Measurements from ENCODE around the gene ETS2. TPM values are rescaled to one million over a fixed set of nuclear protein-coding genes. Genes with fewer than 3 reads are reported as not detected.

Gene ETS2
- total and polyA plus RNA-seq, 2 of the 8 experiments (the other 6 are each of a cell fraction or from before 2014, with no cell fraction given), result 11.0 to 45.1 TPM

DNA sequence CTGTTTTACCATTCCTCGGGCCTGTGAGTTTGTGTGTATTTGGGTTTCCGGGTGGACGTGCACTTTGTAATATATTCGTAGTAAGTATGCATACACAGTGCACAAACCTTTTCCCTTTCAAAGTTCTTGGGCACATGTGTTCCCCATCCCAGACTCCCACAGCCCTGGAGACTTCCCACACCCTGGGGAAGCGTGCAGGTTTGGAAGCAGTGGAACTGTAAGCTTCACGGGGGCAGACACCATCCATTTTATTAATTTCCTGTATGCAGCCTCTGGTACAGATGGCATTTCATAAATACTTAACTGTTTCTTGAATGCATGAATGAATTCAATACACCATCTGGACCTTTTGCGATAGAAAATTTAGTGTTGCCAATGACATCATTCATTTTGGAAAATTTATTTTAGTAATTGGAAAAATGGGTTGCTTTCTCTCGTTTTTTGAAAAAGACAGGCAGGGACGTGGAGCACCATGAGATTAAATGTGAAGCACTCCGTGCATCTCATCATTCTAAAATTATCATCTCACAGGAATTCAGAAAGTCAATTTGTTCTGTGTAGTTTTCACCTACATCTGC, 10.8 kb downstream of the ETS2 start:
- H4K8ac ChIP-seq (ENCODE audit: extremely low read depth, insufficient read depth, low read length), result no peak overlapping the region
- no peak for DNase-seq (ENCODE audit: low read depth in 1 of 2, low spot score in 2 of 2)
- CTCF ChIA-PET (ENCODE audit: partially characterized antibody), result no interaction called here
- TF ChIP-seq EGR1 (IDR thresholded peaks at IDR 0.05; ENCODE audit: borderline replicate concordance, low read depth, low read length) (no peak), HDAC6 (IDR thresholded peaks at IDR 0.05; ENCODE audit: low read depth, low read length) (no peak), KDM4A (IDR thresholded peaks at IDR 0.05; ENCODE audit: low read depth, low read length, severe bottlenecking) (no peak), RXRA (IDR thresholded peaks at IDR 0.05; ENCODE audit: insufficient read depth, low read depth, low read length) (no peak), CBX8 (IDR thresholded peaks at IDR 0.05; ENCODE audit: borderline replicate concordance, low read depth, low read length) (no peak), KDM5A (IDR thresholded peaks at IDR 0.05; ENCODE audit: low read length) (no peak), HDAC2 (IDR thresholded peaks at IDR 0.05; ENCODE audit: borderline replicate concordance in 1 of 2, low read depth in 2 of 2, low read length in 2 of 2) (no peak), PHF8 (conservative IDR thresholded peaks at IDR 0.05; ENCODE audit: low read depth, low read length) (no peak), SP2 (IDR thresholded peaks at IDR 0.05; ENCODE audit: low read length) (no peak), SP1 (IDR thresholded peaks at IDR 0.05; ENCODE audit: low read depth, low read length) (no peak), GABPA (IDR thresholded peaks at IDR 0.05; ENCODE audit: borderline replicate concordance, insufficient read depth, low read length) (no peak), TEAD4 (IDR thresholded peaks at IDR 0.05; ENCODE audit: low read depth, low read length) (no peak), TAF7 (optimal IDR thresholded peaks at IDR 0.05; ENCODE audit: borderline replicate concordance, low read depth, low read length) (no peak)

More for the DNA sequence above, 10.8 kb downstream of the ETS2 start:
- Histone ChIP-seq H3K14ac (ENCODE audit: insufficient read length) (no peak overlapping the region), H4K20me1 (replicated peaks in 1 of 2; ENCODE audit: control insufficient read depth in 1 of 2, insufficient read depth in 2 of 2, low read length in 2 of 2) (peaks cover 0 to 11% of the 10 kb centered on the region in 2 experiments), H3K23me2 (ENCODE audit: low read depth, low read length) (no peaks in the 10 kb centered on the region), H3K4ac (replicated peaks; ENCODE audit: insufficient read length, low read depth, low read length) (no peak overlapping the region), H3K9me3 (ENCODE audit: insufficient read depth in 2 of 2, low read depth in 1 of 2, low read length in 1 of 2) (no peaks in the 10 kb centered on the region), H4K91ac (replicated peaks; ENCODE audit: insufficient read length, low read length) (no peak overlapping the region), H3K4me3 (ENCODE audit: extremely low read depth in 1 of 4, insufficient read depth in 2 of 4, low read depth in 3 of 4, low read length in 4 of 4) (no peak overlapping the region), H2BK15ac (ENCODE audit: low read length) (no peak overlapping the region), H2AK5ac (ENCODE audit: low read depth, low read length) (no peak overlapping the region), H3K4me2 (ENCODE audit: insufficient read depth in 1 of 2, low read depth in 2 of 2, low read length in 2 of 2) (no peak overlapping the region), H3K79me1 (ENCODE audit: low read depth, low read length) (no peaks in the 10 kb centered on the region; the same call in 1 of the 2 replicates), H3K79me2 (ENCODE audit: control insufficient read depth in 1 of 2, insufficient read depth in 2 of 2, low read length in 2 of 2) (peaks cover 0 to 9% of the 10 kb centered on the region in 2 experiments; a peak in 2 of 4 replicates), H2BK120ac (replicated peaks; ENCODE audit: low read depth, low read length) (no peak overlapping the region), H3K23ac (ENCODE audit: insufficient read length) (no peak overlapping the region), H2BK5ac (ENCODE audit: low read depth, low read length) (no peak overlapping the region), H2BK20ac (ENCODE audit: low read length) (no peak overlapping the region), H3K36me3 (ENCODE audit: control insufficient read depth in 2 of 4, insufficient read depth in 4 of 4, low read length in 3 of 4) (peaks cover 45 to 93% (median 74%) of the 10 kb centered on the region in 4 experiments), H3K18ac (ENCODE audit: extremely low read depth, low read length) (no peak overlapping the region), H3K27me3 (replicated peaks in 1 of 4; ENCODE audit: control insufficient read depth in 3 of 4, extremely low read depth in 1 of 4, insufficient read depth in 3 of 4, low read length in 3 of 4) (no peaks in the 10 kb centered on the region), H2AFZ (ENCODE audit: low read length) (no peak overlapping the region), H4K5ac (ENCODE audit: insufficient read length, low read depth, low read length) (no peak overlapping the region), H2BK12ac (ENCODE audit: low read depth, low read length) (no peak overlapping the region), H3K56ac (replicated peaks; ENCODE audit: insufficient read length, low read depth, low read length) (no peak overlapping the region), H3K27ac (ENCODE audit: low read depth, low read length) (no peak overlapping the region), H3K4me1 (replicated peaks in 1 of 4; ENCODE audit: control insufficient read depth in 3 of 4, insufficient read depth in 4 of 4, low read length in 3 of 4) (peaks cover 3 to 14% (median 11%) of the 10 kb centered on the region in 4 experiments), H3K9ac (replicated peaks in 1 of 4; ENCODE audit: extremely low read depth in 1 of 4, low read depth in 3 of 4, low read length in 3 of 4) (no peak overlapping the region)
- POLR2A ChIA-PET (ENCODE audit: partially characterized antibody), result no interaction called here
- FAIRE-seq, result no peak
- 84% methylated on average over 10 of the region's 10 CpGs; no CpG with 5 or more reads in 1 of the 2 experiments for WGBS, 2 experiments (ENCODE audit: extremely low coverage in 1 of 2, insufficient coverage in 1 of 2, insufficient read length in 1 of 2, insufficient replicate concordance in 2 of 2, low coverage in 1 of 2, low lambda C conversion rate in 2 of 2, missing lambda C conversion rate in 1 of 2)
